Putamen (tissue), 1 donor: ENCODE data around the gene ENTR1.

Source experiments
- DNase-seq: peaks from one replicate; pipeline ENCODE4 v3.0.0-alpha.2; 2016; ENCODE audit warnings: low spot score

The ENTR1 gene, protein sequence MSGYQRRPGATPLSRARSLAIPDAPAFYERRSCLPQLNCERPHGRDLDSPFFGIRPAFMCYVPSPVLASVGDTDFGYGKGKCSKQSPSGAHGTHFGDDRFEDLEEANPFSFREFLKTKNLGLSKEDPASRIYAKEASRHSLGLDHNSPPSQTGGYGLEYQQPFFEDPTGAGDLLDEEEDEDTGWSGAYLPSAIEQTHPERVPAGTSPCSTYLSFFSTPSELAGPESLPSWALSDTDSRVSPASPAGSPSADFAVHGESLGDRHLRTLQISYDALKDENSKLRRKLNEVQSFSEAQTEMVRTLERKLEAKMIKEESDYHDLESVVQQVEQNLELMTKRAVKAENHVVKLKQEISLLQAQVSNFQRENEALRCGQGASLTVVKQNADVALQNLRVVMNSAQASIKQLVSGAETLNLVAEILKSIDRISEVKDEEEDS

DNA sequence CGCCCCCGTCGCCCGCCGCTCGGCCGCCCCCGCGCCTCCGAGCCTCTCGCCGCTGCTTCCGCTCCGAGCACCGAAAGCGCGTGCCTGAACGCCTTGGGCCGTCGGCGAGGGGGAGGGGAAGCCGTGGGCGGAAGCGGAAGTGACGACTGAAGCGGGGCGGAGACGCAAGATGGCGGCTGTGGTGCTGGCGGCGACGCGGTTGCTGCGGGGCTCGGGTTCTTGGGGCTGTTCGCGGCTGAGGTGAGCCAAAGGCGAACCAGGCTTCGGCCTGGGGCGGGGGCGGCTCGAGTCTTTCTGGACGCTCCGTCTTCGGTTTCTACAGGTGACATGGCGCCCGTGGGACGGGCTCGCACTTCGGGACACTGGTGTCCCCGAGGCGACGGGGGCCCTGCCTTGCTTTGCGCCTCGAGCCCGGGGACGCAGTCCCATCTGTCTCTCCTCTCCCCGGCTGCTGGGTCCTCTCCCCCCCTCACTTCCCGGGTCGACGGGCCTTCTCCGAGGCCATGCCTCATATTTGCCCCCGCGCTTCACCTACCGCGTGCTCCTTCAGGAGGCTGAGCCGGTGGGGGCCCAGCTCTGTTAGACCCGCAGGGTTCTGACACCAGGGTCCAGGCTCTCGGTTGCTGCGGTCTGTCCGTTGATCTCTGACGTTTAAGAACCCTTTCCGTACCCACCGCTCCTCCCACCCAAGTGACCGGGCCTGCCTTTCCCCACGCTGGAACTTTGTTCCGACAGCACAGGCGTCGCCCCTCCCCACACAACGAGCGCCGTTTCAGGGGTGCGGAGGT, at the start of gene ENTR1, which contains the start of gene PMPCA:
ENTR1 (minus strand) TSS at position 115 of the 788 bp plus-strand sequence. CDS start 217 bp downstream, outside the sequence.
PMPCA (plus strand) TSS at position 159 of the 788 bp plus-strand sequence; CDS start at position 170, 11 bp downstream.
- peak; percentile 89 for DNase-seq

DNA sequence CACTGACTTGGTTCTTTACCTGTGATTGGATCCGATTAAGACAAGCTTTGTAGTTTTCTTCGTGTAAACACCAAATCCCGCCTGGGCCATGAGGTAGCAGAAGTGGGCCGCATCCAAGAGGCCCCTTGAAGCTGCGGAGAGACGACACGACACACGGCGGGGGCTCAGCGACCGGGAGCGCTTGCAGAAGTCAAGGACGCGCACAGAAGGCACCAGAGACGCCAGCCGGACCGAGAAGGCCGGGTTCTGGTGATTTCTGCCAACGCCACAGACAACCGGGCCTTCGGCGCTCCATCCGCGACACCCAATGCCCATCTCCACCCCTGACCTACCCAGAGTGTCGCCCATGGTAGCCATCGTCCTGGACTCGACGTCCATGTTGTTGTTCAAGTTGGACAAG, 49.0 kb upstream of the ENTR1 start:
- no peak for DNase-seq

- no peak for DNase-seq
Observed at GRCh38 chr9:136457326-136457725, 46.9 kb upstream of the ENTR1 start.

DNA sequence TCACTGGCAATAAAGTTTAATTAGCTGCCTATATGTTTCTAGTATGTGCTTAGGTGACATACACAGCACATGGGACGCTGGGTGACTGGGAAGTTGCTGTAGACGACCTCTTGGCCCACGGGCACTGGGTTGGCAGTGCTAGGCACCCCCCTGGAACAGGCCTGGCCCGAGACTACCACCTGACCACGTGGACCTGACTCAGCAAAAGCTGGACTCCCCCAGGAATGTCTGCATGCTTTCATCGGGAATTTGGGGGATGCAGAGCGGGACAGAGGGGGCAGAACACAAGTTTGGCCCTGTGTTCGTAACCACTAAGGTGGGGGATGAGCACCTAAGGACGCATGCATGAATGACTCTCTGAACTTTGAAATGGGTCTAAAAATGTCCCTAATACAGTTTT, 45.8 kb upstream of the ENTR1 start:
- no peak for DNase-seq

DNA sequence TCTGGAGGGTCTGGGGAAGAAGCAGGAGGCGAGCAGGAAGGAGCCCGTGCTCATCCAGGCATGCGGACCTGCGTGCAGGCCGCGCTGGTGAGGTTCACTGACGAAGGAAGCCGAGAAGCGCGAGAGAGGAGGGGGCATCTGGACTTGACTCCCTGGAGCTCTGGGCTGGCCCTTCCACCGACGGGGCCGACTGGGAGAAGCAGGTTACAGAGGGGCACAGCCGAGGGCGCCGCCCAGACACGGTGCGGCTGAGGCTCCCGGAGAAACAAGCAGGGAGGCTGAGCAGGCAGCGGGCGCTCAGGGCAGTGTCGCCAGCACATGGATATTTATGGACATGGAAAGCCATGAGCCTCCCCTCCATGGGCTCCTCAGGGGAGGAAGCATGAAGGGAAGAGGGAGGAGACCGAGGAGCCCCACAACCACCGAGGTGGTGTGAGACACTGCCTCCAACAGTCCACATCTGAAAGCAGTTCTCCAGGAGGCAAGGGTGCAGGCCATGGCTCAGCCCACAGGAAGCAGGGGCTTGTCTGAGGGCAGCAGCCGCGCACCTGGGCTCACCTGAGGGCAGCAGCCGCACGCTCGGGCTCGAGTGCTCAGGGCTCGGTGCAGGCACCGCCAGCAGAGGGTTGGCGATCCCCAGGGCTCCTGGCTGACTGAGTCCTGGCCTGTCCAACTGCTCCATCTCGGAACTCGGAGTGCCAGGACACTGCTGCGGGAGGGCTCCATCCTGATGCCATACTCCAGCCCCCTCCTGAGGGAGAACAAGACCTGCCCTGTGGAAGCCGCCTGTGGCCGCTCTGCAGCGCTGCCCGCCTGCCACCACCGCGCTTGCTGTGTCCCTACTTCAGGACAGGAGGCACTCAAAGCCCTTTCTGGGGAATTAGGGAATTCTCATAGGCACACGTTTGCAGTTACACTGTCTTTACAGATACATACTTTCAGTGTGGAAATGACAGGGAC, 44.9 kb upstream of the ENTR1 start:
- no peak for DNase-seq

DNA sequence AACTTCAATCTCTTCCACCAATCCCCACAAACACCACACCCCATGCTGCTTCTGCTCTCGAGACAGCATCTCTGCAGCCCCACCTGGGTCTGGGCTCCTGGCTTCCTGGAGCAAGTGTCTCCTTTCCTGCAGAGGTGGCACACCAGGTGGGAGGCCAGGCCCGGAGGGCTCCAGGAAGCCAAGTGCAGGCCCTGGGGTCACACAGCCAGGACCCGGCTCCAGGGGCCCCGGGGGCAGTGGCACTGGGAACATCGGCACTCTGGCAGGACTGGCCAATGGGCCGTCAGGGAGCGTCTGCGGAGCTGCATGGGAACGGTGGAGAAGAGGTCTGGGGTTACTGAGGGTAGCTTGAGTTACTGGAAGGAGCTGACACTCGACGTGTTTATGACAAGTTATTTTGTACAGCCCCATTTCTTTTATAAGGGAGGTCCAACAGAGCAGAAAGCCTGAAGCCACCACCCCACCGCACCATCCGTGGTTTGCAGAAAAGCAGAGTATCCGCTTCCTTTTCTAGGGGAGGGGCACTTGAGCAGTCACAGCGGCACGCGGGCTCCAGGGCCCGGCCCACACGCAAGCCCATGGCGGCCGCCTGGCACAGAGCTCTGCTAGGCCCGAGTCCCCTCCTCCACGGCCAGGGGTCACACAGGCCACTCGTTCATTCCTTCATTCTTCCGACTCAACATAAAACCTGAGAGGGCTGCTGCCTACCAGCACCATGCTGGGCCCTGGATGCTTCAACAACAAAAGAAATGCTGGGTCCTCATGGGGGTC, 43.8 kb upstream of the ENTR1 start:
- DNase-seq, result no peak

DNA sequence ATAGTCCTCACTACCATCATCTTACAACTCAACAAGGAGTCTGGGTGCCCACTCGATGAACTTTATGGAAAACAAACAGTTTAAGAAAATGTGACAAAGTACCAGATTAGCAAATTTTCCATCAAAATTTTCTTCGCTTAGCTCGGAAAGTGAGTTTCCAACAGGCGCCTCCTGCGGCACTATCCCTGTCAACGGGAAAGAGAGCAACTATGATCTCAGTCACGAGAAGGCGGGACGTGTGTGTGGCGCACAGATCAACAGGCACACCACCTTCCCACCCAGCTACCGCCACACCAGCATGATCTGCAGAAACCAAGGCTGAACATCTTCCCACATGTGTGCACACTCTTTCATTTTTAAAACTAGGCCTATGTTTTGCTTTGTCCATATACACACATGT, 42.9 kb upstream of the ENTR1 start:
- DNase-seq, result no peak

DNA sequence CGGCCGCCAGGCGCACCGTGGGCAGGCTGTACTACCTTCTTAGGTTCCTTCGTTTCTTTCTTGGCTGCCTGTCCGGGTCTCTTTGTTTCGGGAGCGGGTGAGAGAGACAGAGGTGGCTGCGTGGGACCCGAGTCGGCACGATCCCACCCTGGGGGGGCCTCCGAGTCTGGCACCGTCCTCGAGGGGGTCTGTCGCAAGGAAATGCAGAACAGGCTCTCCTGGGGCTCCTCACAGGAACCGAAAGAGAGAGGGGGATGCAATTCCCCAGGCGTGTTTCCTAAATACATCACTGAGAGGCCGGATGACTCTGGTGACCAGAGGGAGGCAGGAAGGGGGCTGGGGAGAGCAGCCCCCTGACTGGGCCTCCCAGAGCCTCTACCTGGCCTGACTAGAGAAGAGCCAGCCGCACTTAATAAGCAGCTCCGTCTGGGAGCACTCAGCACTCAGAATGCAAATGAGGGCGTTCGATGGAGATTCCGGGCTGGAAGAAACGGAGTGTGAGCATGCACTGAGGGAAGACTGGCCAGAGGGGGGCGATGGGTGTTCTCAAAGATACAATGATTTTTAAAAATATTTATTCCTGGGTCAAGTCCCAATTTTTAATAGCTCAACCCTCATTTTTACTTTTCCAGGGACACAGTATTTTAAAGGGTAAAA, 40.9 kb upstream of the ENTR1 start:
- no peak for DNase-seq

DNA sequence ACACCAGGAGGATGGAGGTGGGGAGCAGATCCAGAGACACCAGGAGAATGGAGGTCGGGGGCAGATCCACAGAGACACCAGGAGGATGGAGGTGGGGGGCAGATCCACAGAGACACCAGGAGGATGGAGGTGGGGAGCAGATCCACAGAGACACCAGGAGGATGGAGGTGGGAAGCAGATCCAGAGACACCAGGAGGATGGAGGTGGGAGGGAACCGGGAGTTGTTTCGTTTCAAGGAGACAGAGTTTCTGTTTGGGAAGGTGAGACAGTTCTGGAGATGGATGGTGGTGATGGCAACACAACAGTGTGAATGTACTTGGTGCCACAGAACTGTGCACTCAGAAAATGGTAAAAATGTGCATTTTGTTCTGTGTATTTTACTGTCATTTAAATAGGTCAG, 38.2 kb upstream of the ENTR1 start:
- DNase-seq, result peak; percentile 55

- DNase-seq, result no peak
Observed at GRCh38 chr9:136447173-136447778, 36.9 kb upstream of the ENTR1 start.

GRCh38 chr9:136445799-136446198, 35.4 kb upstream of the ENTR1 start:
- DNase-seq, result no peak

DNA sequence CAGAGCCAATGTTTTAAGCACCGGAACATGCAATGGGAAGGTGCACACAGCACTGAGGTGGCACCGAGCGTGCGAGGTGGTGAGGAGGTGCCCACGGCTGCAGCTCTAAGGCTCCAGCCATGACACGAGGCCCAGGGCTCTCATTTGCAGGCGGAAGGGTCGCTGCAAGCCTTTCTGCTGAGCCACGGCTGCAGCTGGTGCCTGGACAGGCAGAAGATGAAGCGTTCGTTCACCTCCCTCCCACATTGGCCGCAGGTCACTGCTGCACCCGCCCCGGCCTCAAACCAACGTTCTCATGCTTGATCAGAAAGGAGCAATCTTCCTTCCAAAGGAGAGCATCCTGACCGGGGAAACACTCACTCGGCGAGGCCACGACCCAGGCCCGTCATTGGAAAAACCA, 33.7 kb upstream of the ENTR1 start:
- no peak for DNase-seq

- no peak for DNase-seq
Observed at GRCh38 chr9:136443687-136444086, 33.3 kb upstream of the ENTR1 start.

DNA sequence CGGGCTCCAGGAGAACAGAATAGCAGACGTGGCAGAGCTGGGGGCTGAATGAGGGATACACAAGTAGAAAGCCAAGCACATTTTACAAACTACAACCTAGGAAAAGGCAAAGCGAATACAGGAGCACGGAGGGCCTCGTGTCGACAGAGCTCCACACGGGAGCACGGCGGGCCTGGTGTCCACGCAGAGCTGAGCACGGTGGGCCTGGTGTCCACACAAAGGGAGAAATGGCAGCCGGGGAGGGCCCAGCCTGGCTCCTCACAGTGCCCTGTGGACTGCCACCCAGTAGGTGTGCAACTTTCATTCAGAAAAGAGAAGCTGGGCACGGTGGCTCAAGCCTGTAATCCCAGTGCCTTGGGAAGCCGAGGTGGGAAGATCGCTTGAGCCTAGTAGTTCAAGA, 32.7 kb upstream of the ENTR1 start:
- no peak for DNase-seq

GRCh38 chr9:136442265-136442664, 31.9 kb upstream of the ENTR1 start:
- DNase-seq, result no peak

DNA sequence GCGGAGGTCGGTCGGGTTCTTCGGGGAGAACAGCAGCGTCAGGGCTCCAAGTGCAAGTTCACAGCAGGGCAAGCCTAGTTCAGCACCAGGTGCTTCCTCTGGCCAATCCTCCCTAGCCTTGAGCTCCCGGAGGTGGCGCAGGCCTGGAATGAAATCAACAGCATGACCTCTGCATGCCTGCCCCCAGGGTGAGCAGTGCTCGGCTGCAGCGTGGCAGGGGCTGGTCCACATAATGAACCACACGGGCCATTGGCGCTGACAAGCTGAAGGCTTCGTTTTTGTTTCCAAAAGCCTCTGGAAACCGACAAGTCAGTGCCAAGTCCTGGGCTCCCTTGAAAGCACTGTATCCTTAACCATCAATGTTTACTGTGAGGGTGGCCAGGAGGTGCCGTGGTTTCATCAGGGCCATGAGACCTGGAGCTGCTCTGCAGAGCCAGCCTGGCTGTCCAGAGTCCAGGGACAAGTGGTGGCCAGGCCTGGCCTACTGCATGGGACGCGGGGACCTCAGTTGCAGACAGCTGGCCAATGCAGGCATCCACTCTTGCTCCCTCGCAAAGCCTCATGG, 31.3 kb upstream of the ENTR1 start:
- DNase-seq, result no peak

- DNase-seq, result no peak
Observed at GRCh38 chr9:136441191-136441680, 30.8 kb upstream of the ENTR1 start.

DNA sequence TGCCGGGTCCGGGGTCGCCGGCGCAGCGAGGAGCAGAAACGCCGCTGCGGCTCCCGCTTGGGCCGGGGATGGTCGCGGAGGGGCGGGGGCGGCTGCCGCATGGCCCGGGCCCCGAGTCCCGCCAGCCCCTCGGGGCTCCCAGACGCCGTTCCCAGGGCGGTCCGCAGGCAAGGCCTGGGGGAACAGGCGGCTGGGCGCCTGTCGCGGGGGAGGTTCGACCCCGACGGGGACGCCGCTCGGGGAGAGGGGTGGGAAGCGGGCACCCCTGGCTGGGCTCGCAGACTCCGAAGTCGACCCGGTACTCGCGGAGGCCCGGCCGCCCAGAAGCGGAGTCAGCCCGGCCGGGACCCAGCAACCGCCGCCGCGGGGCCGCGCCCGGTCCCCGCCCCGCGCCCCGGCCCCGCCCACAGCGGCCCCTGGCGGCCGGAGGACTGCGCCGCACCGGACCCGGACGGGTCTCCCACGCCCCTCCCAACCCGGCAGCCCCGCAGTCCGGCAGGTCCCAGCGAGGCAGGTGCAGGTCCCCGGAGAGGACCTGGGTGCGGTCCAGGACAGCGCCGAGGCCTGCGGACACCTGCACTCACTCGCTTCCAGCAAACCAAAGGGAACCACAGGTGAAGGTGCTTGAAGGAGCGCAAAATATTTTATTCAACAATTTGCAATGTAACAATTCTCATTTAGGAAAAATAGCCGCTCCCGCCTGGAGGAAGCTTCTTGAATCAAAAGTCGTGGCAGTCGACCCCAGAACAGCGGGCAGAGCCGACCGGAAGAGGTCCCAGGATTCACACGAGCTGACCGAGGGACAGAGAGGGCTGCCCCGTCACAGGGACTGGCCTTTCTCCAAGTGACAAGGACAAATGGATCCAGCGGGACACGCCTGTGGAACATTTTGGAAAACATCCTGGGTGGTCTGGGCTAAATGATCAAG, 29.3 kb upstream of the ENTR1 start, which contains the start of gene INPP5E:
INPP5E (minus strand) TSS at position 365 of the 928 bp plus-strand sequence. CDS start 426 bp downstream, outside the sequence.
- DNase-seq, result peak; percentile 49
